ENCODE measurements around the gene ADRA2C. TPM values are rescaled to one million over a fixed set of nuclear protein-coding genes. Genes with fewer than 3 reads are reported as not detected.
A peak's percentile ranks its signal among the peaks of the same experiment; 100 is the strongest.

Gene ADRA2C
- total RNA-seq, 1 experiment from 2014 or later, result not detected

GRCh38 chr4:3781193-3781886 lies 15.2 kb downstream of the ADRA2C start:
- no peaks in the 10 kb centered on the region for H3K4me1 ChIP-seq (replicated peaks; ENCODE audit: insufficient read depth)
- intact Hi-C loops (cut with micrococcal nuclease; ENCODE audit: unreplicated experiment), result no loop called here
- no peaks in the 10 kb centered on the region for H3K79me2 ChIP-seq (ENCODE audit: low read depth)
- ChIA-PET POLR2A (ENCODE audit: unreplicated experiment) (no interaction called here), CTCF (no interaction called here)
- H2AFZ ChIP-seq, result no peak overlapping the region
- no peaks in the 10 kb centered on the region for H3F3A ChIP-seq (ENCODE audit: insufficient read depth, low read depth)
- DNase-seq, result no peak
- no peaks in the 10 kb centered on the region for H3K9me3 ChIP-seq (ENCODE audit: insufficient read depth, low read depth)
- H3K4me3 ChIP-seq, result no peak overlapping the region
- no peak overlapping the region for H3K27ac ChIP-seq
- H4K20me1 ChIP-seq (ENCODE audit: insufficient read depth), result no peaks in the 10 kb centered on the region
- H3K27me3 ChIP-seq (ENCODE audit: insufficient read depth, low read depth), result peaks cover 27% of the 10 kb centered on the region
- H3K4me2 ChIP-seq, result no peak overlapping the region
- H3K36me3 ChIP-seq (ENCODE audit: low read depth), result no peaks in the 10 kb centered on the region
- no peak for TF ChIP-seq EZH2 (IDR thresholded peaks at IDR 0.05; ENCODE audit: low read depth)
- TF ChIP-seq CTCF (conservative IDR thresholded peaks at IDR 0.05), result no peak
- H3K9me2 ChIP-seq (ENCODE audit: insufficient read depth), result no peaks in the 10 kb centered on the region
- no TSS peak for BruUV-seq (replicated peaks)

- Histone ChIP-seq H2AFZ (no peak overlapping the region), H3K36me3 (ENCODE audit: low read depth) (no peaks in the 10 kb centered on the region), H3K4me2 (no peak overlapping the region), H3F3A (ENCODE audit: insufficient read depth, low read depth) (no peaks in the 10 kb centered on the region), H3K79me2 (ENCODE audit: low read depth) (no peaks in the 10 kb centered on the region), H3K27me3 (ENCODE audit: insufficient read depth, low read depth) (peaks cover 23% of the 10 kb centered on the region), H3K4me3 (no peak overlapping the region), H3K4me1 (replicated peaks; ENCODE audit: insufficient read depth) (no peaks in the 10 kb centered on the region), H4K20me1 (ENCODE audit: insufficient read depth) (no peaks in the 10 kb centered on the region), H3K9me2 (ENCODE audit: insufficient read depth) (no peaks in the 10 kb centered on the region), H3K27ac (no peak overlapping the region), H3K9me3 (ENCODE audit: insufficient read depth, low read depth) (no peaks in the 10 kb centered on the region)
- TF ChIP-seq EZH2 (IDR thresholded peaks at IDR 0.05; ENCODE audit: low read depth), result no peak
- no peak for TF ChIP-seq CTCF (conservative IDR thresholded peaks at IDR 0.05)
- BruUV-seq (replicated peaks), result no TSS peak
- no peak for DNase-seq
- intact Hi-C loops (cut with micrococcal nuclease; ENCODE audit: unreplicated experiment), result no loop called here
- ChIA-PET CTCF (no interaction called here), POLR2A (ENCODE audit: unreplicated experiment) (no interaction called here)
These were observed 16.1 kb downstream of the ADRA2C start for GRCh38 chr4:3781997-3782930.

GRCh38 chr4:3783693-3784306 lies 17.6 kb downstream of the ADRA2C start:
- POLR2A ChIA-PET (ENCODE audit: unreplicated experiment), result no interaction called here
- no peak overlapping the region for H3K4me2 ChIP-seq
- BruUV-seq (replicated peaks), result no TSS peak
- no peaks in the 10 kb centered on the region for H4K20me1 ChIP-seq (ENCODE audit: insufficient read depth)
- no peak overlapping the region for H3K27ac ChIP-seq
- CTCF ChIA-PET, result no interaction called here
- H3K27me3 ChIP-seq (ENCODE audit: insufficient read depth, low read depth), result peaks cover 19% of the 10 kb centered on the region
- no peak overlapping the region for H3K4me3 ChIP-seq
- no peaks in the 10 kb centered on the region for H3K9me3 ChIP-seq (ENCODE audit: insufficient read depth, low read depth)
- no peaks in the 10 kb centered on the region for H3K36me3 ChIP-seq (ENCODE audit: low read depth)
- H3K79me2 ChIP-seq (ENCODE audit: low read depth), result no peaks in the 10 kb centered on the region
- peak in 1 of 2 experiments; percentile 16 for DNase-seq
- no peaks in the 10 kb centered on the region for H3K4me1 ChIP-seq (replicated peaks; ENCODE audit: insufficient read depth)
- H3K9me2 ChIP-seq (ENCODE audit: insufficient read depth), result no peaks in the 10 kb centered on the region
- intact Hi-C loops (cut with micrococcal nuclease; ENCODE audit: unreplicated experiment), result no loop called here
- no peak overlapping the region for H2AFZ ChIP-seq
- H3F3A ChIP-seq (ENCODE audit: insufficient read depth, low read depth), result no peaks in the 10 kb centered on the region
- TF ChIP-seq EZH2 (IDR thresholded peaks at IDR 0.05; ENCODE audit: low read depth) (no peak), CTCF (conservative IDR thresholded peaks at IDR 0.05) (no peak)
